Ascending aorta (tissue), 2 donors: ENCODE data around the gene YAF2. TPM values are rescaled to one million over a fixed set of nuclear protein-coding genes. Genes with fewer than 3 reads are reported as not detected.

ENCODE experiments used
- DNase-seq, 2 donors: peaks; one replicate each; pipeline ENCODE4 v3.0.0-alpha.2; 2019; ENCODE audit warnings: low spot score in 2 of 2
- H3K27ac ChIP-seq, 2 donors: fragments of 200-600 bp; sonication (generic); one replicate each; pipeline ENCODE4 v1.5.1; 2016 to 2017; ENCODE audit warnings: mild to moderate bottlenecking in 1 of 2
- H3K27me3 ChIP-seq: fragments of 200-600 bp; sonication (generic); one replicate; pipeline ENCODE4 v1.5.1; 2017
- H3K36me3 ChIP-seq, 2 donors: fragments of 200-600 bp; sonication (generic); one replicate each; pipeline ENCODE4 v1.5.1; 2016
- H3K4me1 ChIP-seq, 2 donors: fragments of 200-600 bp; sonication (generic); one replicate each; pipeline ENCODE4 v1.5.1; 2016 to 2017; ENCODE audit warnings: mild to moderate bottlenecking in 1 of 2
- H3K4me3 ChIP-seq, 2 donors: fragments of 200-600 bp; sonication (generic); one replicate each; pipeline ENCODE4 v1.5.1; 2016 to 2017; ENCODE audit warnings: mild to moderate bottlenecking in 1 of 2
- H3K9me3 ChIP-seq, 2 donors: fragments of 200-600 bp; sonication (generic); one replicate each; pipeline ENCODE4 v1.5.1; 2016
- intact Hi-C: fragments of 100-400 bp; cut with DNase I; formaldehyde crosslinking; loops from one replicate; pipeline ENCODE4 v1.15.1; 2023
- total RNA-seq: library from RNA; depleted of rRNA; stranded (reverse); fragments of >200 nt; gene quantifications from one replicate; pipeline ENCODE4 v1.1.0, GENCODE V29; 2016
- TF ChIP-seq, protein P1 (sequence below), 3 experiments: fragments of 200-600 bp in 2 of 3; fragments of 450-650 bp in 1 of 3; sonication (generic) in 2 of 3; IDR thresholded peaks; one replicate each; pipeline ENCODE4 v1.5.1; 2016 to 2019; ENCODE audit warnings: antibody characterized with exemption in 3 of 3, mild to moderate bottlenecking in 1 of 3, moderate library complexity in 1 of 3

Gene YAF2
- total RNA-seq, 1 donor from 2014 or later, result 14.2 TPM

DNA sequence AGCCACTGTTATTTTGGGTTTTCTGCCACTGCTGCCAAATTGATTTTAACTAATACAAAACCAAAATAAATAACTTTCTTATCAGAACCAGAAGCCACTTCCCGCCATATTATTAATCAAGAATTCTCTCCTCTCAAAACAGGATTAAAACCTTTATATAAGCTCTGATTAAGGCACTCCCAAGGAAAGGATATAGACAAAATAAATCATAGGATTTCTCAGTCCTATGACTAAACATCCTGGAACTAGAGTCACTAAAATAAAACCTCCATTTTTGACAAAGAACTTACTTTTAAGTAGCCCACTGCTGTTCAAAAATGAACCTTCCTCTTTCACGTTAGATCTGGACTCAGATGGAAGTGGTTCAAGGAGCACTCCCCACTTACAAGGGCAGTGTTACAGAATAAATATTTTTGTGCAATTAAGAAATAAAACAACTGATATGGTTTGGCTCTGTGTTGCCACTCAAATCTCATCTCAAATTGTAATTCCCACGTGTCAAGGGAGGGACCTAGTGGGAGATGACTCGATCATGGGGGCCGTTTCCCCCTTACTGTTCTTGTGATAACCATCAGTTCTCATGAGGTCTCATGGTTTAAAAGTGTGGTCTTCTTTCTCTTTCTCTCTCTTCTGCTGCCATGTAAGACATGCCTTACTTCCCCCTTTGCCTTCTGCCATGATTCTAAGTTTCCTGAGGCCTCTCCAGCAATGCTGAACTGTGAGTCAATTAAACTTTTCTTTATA, 119.7 kb downstream of the YAF2 start:
- no peaks in the 10 kb centered on the region for H3K27me3 ChIP-seq
- H3K27ac ChIP-seq, result peak overlapping the region in 1 of 2 donors; percentile 19
- peaks cover 0 to 3% of the 10 kb centered on the region in 2 donors for H3K4me1 ChIP-seq
- no peak overlapping the region for H3K4me3 ChIP-seq
- intact Hi-C loops, result no loop called here
- TF ChIP-seq, protein P1, sequence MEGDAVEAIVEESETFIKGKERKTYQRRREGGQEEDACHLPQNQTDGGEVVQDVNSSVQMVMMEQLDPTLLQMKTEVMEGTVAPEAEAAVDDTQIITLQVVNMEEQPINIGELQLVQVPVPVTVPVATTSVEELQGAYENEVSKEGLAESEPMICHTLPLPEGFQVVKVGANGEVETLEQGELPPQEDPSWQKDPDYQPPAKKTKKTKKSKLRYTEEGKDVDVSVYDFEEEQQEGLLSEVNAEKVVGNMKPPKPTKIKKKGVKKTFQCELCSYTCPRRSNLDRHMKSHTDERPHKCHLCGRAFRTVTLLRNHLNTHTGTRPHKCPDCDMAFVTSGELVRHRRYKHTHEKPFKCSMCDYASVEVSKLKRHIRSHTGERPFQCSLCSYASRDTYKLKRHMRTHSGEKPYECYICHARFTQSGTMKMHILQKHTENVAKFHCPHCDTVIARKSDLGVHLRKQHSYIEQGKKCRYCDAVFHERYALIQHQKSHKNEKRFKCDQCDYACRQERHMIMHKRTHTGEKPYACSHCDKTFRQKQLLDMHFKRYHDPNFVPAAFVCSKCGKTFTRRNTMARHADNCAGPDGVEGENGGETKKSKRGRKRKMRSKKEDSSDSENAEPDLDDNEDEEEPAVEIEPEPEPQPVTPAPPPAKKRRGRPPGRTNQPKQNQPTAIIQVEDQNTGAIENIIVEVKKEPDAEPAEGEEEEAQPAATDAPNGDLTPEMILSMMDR (IDR thresholded peaks at IDR 0.05), result no peak
- H3K36me3 ChIP-seq, result no peaks in the 10 kb centered on the region
- DNase-seq, result no peak
- H3K9me3 ChIP-seq, result no peaks in the 10 kb centered on the region

DNA sequence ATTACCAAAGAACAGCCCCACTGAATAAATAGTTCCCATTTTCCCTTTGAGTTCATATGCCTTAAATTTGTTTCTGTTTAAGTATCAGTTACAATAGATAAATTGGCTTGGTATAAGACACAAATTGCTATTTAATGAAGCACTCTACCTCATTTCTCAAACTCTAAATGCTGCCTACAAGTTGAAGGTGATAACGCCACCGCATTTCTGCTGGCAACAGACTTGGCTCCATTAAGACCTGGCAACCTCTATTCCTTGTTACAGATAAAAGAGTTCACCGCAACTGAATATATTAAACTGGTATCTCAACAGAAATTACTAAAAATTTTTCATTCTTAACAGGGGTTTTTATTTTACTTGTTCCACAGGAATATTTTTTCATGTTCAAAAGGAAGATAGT, 129.0 kb downstream of the YAF2 start:
- TF ChIP-seq, protein P1 (IDR thresholded peaks at IDR 0.05), result no peak
- Histone ChIP-seq H3K27me3 (no peaks in the 10 kb centered on the region), H3K36me3 (peaks cover 3% of the 10 kb centered on the region in 2 donors), H3K4me3 (no peak overlapping the region), H3K4me1 (no peaks in the 10 kb centered on the region), H3K27ac (no peak overlapping the region), H3K9me3 (no peaks in the 10 kb centered on the region)
- no peak for DNase-seq
- intact Hi-C loops, result no loop called here

Other genes starting within 250 kb of the YAF2 start
- gene GXYLT1, start 93.4 kb downstream of the YAF2 start, total RNA-seq, result 12.3 TPM
- 4.4 TPM for gene ZCRB1, start 87.8 kb upstream of the YAF2 start, total RNA-seq
- gene PPHLN1, start 87.9 kb upstream of the YAF2 start, total RNA-seq, result 1.7 TPM